GM04503 (cell line): ENCODE results near the gene PCSK1N.
A peak's percentile ranks its signal among the peaks of the same experiment; 100 is the strongest.
"Not testable (repeated sequence)": the region's sequence is repeated elsewhere in the genome, so short reads cannot be mapped to it uniquely, and the experiment has no call there.

Experiments
- DNase-seq: peaks from one replicate; pipeline ENCODE4 v3.0.0-alpha.2; 2012; ENCODE audit warnings: low read depth

PCSK1N gene

GRCh38 chrX:48835524-48836329, at the start of gene PCSK1N:
TSS of gene PCSK1N (minus strand) at chrX:48835610. CDS start at chrX:48835532, 78 bp downstream.
- DNase-seq, result no peak

DNA sequence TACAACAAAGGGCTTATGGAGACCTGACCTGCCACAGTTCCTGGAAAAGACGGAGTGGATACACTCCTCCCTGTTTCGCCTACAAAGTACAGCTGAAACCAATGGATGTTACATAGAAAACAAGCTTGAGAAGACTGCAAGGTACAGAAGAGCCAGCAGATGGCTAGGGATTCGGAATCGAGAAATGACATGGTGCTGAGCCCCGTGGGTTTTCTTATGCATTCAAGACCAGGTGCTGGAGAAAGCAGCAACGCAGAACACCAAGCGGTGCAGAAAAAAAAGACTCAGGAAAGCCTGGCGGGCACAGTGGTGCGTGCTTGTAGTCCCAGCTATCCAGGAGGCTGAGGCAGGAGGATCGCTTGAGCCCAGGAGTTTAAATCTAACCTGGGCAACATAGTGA, 48.3 kb upstream of the PCSK1N start:
- no peak for DNase-seq

GRCh38 chrX:48876944-48877343, 41.5 kb upstream of the PCSK1N start:
- DNase-seq, result not testable (repeated sequence)

- DNase-seq, result not testable (repeated sequence)
Observed at GRCh38 chrX:48872017-48872416, 36.6 kb upstream of the PCSK1N start.

DNA sequence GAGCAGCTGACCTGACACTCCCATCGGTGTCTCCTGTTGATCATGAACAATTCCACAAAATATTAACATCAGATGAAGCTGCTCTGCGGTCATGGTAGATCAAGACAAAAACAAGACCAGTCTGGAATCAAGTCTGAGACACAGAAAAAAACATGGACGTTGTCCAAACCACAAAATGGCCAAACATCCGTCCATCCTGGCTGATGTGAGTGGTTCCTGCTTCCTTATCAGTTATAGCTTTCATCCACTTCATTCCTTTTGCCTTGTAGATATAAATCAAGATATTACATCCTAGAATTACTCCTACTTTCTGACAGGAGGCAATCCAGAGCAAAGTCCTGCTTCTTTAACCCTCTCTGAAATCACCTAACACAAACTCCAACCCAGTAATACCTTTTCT, 28.8 kb upstream of the PCSK1N start:
- peak; percentile 15 for DNase-seq

DNA sequence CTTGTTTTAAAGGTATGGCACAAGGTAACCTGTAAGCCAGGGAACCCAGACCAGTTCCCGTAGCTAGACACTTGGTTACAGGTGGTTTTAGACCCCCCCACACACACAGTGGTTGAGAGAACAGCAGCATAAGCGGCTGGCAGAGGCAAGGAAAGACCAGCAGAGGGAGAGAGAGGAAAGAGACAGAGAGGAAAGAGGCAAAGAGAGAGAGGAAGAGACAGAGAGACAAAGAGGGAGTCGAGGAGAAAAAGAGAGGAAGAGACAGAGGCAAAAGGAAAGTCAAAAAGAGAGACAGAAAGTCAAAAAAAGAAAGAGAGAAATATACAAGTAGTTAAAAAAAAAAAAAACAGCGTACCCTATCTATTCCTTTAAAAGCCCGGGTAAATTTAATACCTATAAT, 19.5 kb upstream of the PCSK1N start:
- DNase-seq, result no peak

DNA sequence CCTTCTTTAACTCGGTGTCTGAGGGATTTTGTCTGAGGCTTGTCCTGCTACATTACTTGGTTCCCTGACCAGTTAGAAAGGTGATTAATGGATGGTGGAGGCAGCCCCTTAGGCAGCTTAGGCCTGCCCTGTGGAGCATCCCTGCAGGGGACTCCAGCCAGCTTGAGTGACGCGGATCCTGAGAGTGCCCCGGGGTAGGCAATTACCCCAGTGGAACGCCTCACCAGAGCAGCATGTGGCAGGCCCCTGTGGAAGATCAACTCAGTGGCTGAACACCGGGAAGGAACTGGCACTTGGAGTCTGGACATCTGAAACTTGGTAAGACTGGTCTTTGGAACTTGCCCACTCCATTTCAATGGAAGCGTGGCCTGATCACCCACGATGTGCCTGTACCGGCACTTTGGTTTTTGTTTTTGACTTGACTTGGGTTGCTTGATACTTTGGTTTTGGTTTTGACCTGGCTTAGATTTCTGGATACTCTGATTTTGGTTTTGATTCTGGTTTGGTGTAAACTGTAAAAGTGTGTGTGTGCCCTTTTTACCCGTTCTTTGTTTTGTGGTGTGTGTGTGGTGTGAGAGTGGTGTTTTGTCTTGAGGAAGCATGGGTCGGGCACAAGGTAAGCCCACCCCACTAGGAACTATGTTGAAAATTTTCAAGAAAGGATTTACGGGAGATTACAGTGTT, 18.9 kb upstream of the PCSK1N start:
- DNase-seq, result not testable (repeated sequence)

GRCh38 chrX:48853494-48853893, 18.1 kb upstream of the PCSK1N start:
- DNase-seq, result not testable (repeated sequence)

GRCh38 chrX:48852857-48853256, 17.4 kb upstream of the PCSK1N start:
- no peak for DNase-seq

GRCh38 chrX:48848847-48849246, 13.4 kb upstream of the PCSK1N start:
- no peak for DNase-seq

DNA sequence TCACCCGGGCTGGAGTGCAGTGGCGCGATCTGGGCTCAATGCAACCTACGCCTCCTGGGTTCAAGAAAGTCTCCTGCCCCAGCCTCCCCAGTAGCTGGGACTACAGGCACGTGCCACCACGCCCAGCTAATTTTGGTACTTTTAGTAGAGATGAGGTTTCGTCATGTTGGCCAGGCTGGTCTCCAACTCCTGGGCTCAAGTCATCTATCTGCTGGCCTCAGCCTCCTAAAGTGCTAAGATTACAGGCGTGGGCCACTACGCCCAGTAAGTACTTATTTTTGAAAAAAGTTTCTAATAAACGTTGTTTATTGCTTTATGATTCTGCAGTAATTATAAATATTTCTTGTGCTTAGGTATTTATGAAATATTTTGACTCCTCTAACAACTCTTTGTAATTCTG, 4.3 kb upstream of the PCSK1N start:
- DNase-seq, result no peak

GRCh38 chrX:48834383-48834709, 1.1 kb downstream of the PCSK1N start:
- DNase-seq, result no peak

GRCh38 chrX:48833542-48834138, 1.8 kb downstream of the PCSK1N start:
- DNase-seq, result no peak

DNA sequence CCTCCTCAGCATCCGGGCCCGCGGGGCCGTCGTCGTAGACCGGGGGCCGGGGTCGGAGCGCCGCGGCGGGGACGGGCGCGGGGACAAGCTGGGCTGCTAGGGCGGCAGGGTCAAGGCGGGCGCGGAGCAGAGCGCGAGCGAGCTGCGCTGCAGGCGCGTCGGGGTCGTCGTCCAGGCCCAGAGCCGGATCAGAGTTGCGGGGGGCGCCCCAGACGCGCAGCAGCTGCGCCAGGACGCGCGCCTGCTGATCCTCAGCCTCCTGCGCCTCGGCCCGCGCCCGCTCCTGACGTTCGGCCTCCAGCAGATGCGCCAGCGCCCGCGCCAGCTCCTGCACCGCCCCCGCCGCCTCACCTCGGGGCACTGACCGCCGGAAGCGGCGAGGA, 3.5 kb downstream of the PCSK1N start:
- no peak for DNase-seq

- no peak for DNase-seq
Observed at GRCh38 chrX:48831136-48831908, 4.1 kb downstream of the PCSK1N start.

DNA sequence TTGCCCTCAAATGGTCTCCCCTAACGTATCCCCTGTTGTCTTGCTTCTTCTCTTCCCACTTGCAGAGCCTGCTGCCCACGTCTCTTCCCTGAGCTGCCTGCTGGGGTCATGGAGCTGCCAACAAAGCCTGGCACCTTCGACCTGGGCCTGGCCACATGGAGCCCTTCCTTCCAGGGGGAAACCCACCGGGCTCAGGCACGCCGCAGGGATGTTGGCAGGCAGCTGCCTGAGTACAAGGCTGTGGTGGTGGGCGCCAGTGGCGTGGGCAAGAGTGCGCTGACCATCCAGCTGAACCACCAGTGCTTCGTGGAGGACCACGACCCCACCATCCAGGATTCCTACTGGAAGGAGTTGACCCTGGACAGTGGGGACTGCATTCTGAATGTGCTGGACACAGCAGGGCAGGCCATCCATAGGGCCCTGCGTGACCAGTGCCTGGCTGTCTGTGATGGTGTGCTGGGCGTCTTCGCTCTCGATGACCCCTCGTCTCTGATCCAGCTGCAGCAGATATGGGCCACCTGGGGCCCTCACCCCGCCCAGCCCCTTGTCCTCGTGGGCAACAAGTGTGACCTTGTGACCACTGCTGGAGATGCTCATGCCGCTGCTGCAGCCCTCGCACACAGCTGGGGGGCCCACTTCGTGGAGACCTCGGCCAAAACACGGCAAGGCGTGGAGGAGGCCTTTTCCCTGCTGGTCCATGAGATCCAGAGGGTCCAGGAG, 6.2 kb downstream of the PCSK1N start:
- DNase-seq, result no peak

DNA sequence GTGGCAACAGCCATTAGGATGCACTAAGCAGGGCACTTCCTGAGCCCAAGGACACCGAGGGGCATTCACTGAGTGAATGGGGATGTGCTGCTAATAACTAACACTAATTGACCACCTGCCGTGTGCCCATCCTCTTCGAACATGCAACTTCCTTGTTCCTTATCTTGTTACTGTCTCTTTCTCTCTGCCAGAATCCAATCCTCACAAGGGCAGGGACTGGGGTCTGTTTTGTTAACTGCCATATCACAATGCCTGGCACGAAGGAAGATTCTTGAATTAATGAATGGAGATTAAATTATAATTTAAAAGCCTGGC, 7.8 kb downstream of the PCSK1N start:
- no peak for DNase-seq

- DNase-seq, result no peak
Observed at GRCh38 chrX:48826876-48827653, 8.3 kb downstream of the PCSK1N start.

DNA sequence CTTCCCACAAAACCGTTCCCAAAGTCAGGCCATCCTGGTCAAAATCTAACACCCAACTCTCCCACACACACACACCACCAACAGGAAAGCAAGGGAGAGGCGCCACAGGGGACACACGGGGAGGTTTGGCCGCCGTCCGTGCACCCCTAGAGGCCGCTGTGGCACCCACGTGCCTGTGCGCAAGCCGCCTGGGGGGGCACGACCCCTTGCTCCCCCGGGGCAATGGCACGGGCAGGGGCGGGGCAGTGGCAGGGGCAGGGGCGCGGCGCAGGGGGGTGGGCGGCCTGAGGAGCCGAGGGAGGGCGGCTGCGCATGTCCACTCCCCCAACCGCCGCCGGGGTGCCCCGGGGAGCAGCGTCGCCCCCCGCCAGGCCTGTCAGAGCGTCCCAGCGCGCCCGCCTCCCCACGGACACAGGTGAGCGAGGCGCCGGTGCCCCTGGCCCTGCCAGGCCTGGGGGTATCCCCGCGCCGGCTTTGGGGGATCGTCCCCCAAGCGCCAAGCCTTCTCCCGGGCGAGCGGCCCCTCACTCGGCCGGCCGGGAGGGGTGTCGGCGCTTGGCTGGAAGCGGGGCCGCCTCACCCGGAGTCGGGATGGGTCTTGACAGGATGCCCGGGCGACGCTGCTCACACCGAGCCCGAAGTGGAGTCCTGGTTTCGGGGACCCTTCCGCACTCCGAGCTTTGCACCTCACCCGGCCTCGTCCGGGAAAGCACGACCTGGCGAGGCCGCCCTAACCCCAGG, 9.1 kb downstream of the PCSK1N start, which contains the start of gene ERAS:
Gene ERAS, plus strand, starts transcription at position 379 of the 741 bp plus-strand sequence. CDS start 2,611 bp downstream, outside the sequence.
- no peak for DNase-seq

GRCh38 chrX:48824066-48824465, 11.3 kb downstream of the PCSK1N start:
- DNase-seq, result no peak
